IPS-18a (cell line): ENCODE measurements around the gene SPINT3.

Source experiments
- H3K27ac ChIP-seq: one replicate; pipeline ENCODE4 v1.5.1; 2013; ENCODE audit warnings: low read length
- H3K27me3 ChIP-seq: one replicate; pipeline ENCODE4 v1.6.1; 2013; ENCODE audit warnings: mild to moderate bottlenecking, low read length; ENCODE audit not compliant: control insufficient read depth, insufficient read depth
- H3K36me3 ChIP-seq: one replicate; pipeline ENCODE4 v1.6.1; 2013; ENCODE audit warnings: low read depth, low read length; ENCODE audit not compliant: control insufficient read depth
- H3K4me1 ChIP-seq: one replicate; pipeline ENCODE4 v1.6.1; 2013; ENCODE audit warnings: low read depth, low read length; ENCODE audit not compliant: control insufficient read depth
- H3K4me3 ChIP-seq: one replicate; pipeline ENCODE4 v1.5.1; 2013; ENCODE audit warnings: low read length
- H3K9ac ChIP-seq: one replicate; pipeline ENCODE4 v1.6.1; 2013; ENCODE audit warnings: mild to moderate bottlenecking, low read length, moderate library complexity
- H3K9me3 ChIP-seq: one replicate; pipeline ENCODE4 v1.6.1; 2013; ENCODE audit warnings: low read depth, low read length; ENCODE audit not compliant: control insufficient read depth

The SPINT3 gene, protein sequence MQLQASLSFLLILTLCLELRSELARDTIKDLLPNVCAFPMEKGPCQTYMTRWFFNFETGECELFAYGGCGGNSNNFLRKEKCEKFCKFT

DNA sequence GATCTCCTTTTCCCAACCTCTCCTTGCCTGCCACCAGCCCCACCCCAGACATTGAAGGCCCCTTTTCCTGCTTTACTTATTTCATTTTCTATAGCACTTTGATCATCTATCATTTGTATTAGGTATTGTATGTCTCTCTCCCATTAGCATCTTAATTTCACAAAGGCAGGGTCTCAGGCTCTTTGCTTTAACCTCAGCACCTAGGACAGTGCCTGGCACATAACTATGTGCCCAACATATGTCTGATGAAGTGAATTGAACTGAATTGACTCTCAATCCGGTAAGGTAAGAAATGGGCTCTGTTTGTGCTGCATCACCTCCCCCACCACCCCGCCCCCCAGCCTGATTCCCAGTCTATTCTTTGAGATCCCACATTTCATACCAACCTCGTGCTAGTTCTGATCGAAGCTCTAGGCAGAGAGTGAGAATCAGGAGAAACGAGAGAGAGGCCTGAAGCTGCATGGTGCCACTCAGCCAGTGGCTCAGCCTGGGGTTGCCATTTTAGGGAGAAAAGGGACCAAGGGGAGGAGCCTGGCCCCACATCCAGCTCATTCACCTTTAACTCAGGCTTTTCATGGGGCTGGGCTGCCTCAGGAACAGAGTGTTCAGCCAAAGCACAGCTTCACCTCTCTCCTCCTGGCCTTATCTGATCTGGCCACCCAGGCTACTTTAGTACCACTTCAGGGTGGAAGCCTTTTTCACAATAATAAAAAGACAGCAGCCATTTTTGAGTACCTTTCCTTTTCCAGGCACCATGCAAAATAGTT, at the start of gene SPINT3:
Gene SPINT3 (minus strand): TSS at position 476 of the 767 bp plus-strand sequence. CDS start 14 bp downstream, at position 462.
- Histone ChIP-seq H3K27me3 (no peaks in the 10 kb centered on the region), H3K27ac (no peak within 1 kb of the TSS)

DNA sequence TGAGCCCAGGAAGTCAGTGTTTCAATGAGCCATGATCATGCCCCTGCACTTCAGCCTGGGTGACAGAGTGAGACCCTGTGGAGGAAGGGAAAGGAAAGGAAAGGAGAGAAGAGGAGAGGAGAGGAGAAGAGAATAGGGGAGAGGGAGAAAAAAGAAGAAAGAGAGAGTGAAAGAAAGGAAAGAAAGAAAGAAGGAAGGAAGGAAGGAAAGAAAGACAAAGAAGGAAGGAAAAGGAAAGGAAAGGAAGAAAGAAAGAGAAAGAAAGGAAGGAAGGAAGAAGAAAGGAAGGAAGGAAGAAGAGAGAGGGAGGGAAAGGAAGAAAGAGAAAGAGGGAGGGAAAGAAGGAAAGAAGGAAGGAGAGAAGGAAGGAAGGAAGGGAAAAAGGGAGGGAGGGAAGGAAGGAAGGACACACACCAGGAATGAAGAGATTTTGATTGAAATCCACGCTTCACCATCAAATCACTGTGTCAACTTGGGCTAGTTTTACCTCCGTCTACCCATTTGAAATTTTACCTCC, 49.4 kb upstream of the SPINT3 start:
- H3K36me3 ChIP-seq: no peaks in the 10 kb centered on the region
- no peaks in the 10 kb centered on the region for H3K4me1 ChIP-seq
- no peaks in the 10 kb centered on the region for H3K9me3 ChIP-seq
- no peak overlapping the region for H3K4me3 ChIP-seq
- no peak overlapping the region for H3K9ac ChIP-seq
- no peak overlapping the region for H3K27ac ChIP-seq
- H3K27me3 ChIP-seq: no peaks in the 10 kb centered on the region

More for the DNA sequence above, at the start of gene SPINT3:
- Histone ChIP-seq H3K9me3 (no peaks in the 10 kb centered on the region), H3K4me3 (no peak within 1 kb of the TSS), H3K4me1 (peaks cover 2% of the 10 kb centered on the region), H3K9ac (no peak within 1 kb of the TSS), H3K36me3 (no peaks in the 10 kb centered on the region)

DNA sequence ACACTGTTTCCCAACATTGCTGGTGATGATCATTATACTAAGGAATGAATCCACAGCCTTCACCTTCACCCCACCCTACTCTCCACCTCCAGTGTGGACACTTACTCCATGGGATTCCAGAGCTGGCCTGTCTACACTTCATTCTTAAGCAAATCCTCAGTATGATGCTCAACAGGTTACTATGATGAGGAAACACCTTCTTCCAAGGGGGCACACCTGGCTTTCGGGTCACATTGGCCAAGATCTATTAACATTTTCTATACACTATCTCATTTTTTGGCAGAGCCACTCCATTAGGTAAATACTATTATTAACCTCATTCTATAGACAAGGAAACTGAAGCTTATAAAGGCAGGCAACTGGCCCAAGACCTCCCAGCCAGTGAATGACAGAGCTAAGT, 39.8 kb upstream of the SPINT3 start:
- no peaks in the 10 kb centered on the region for H3K36me3 ChIP-seq
- H3K27me3 ChIP-seq: no peaks in the 10 kb centered on the region

DNA sequence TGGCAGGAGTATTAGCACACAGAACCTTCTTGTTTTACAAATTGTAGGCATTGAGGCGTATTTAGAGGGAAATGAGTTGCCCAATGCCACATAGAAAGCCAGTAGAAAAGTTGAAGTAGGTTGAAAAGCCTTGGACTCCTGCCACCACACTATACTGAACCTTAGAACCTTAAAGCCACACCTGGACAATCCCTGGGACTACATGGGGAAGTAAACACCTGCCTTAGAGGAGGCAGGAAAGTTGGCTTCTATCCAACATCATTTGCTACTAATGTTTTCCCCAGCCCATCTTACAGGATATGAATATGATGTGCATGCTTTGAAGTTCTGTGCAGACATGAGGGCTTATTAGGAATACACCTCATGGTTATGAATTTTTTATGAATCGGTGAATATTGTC, 37.0 kb upstream of the SPINT3 start:
- Histone ChIP-seq H3K9ac (no peak overlapping the region), H3K9me3 (no peaks in the 10 kb centered on the region), H3K27ac (no peak overlapping the region), H3K27me3 (no peaks in the 10 kb centered on the region), H3K36me3 (no peaks in the 10 kb centered on the region), H3K4me1 (no peaks in the 10 kb centered on the region), H3K4me3 (no peak overlapping the region)

More for the DNA sequence above, 39.8 kb upstream of the SPINT3 start:
- Histone ChIP-seq H3K9me3 (no peaks in the 10 kb centered on the region), H3K4me3 (no peak overlapping the region), H3K9ac (no peak overlapping the region), H3K4me1 (no peaks in the 10 kb centered on the region), H3K27ac (no peak overlapping the region)

DNA sequence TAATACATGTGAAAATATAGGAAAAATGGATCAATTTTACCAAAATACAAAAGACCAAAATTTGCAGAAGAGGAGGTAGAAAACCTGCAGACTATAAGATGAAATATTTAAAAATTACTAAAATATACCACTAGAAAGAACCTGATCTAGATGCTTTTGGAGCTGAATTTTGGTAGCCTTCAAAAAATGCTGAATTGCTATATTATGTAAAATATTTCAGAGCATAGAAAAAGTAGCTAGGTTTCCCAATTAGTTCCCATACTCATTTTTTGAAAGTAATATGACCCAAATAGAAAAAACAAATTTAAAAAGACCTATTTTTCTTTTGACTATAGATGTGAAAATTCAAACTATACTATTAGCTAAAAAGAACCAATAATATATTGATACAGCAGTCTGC, 35.3 kb upstream of the SPINT3 start:
- H3K36me3 ChIP-seq: no peaks in the 10 kb centered on the region
- H3K4me1 ChIP-seq: no peaks in the 10 kb centered on the region
- no peak overlapping the region for H3K9ac ChIP-seq
- no peaks in the 10 kb centered on the region for H3K9me3 ChIP-seq
- no peak overlapping the region for H3K27ac ChIP-seq
- no peaks in the 10 kb centered on the region for H3K27me3 ChIP-seq
- no peak overlapping the region for H3K4me3 ChIP-seq

DNA sequence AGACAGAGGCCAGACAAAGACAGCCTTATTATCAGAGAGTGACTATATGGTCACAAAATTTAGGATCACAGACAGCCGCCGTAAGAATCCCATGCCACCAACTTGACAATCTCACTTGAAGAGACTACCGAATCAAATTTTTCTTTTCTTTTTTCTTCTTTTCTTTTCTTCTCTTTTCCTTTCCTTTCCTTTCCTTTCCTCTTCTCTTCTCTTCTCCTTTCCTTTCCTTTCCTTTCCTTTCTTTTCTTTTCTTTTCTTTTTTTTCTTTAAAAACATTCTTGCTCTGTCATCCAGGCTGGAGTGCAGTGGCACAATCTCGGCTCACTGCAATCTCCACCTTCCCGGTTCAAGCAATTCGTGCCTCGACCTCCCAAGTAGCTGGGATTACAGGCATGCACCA, 33.0 kb upstream of the SPINT3 start:
- Histone ChIP-seq H3K9me3 (no peaks in the 10 kb centered on the region), H3K27ac (no peak overlapping the region), H3K36me3 (no peaks in the 10 kb centered on the region), H3K4me3 (no peak overlapping the region), H3K9ac (no peak overlapping the region), H3K4me1 (no peaks in the 10 kb centered on the region), H3K27me3 (no peaks in the 10 kb centered on the region)

DNA sequence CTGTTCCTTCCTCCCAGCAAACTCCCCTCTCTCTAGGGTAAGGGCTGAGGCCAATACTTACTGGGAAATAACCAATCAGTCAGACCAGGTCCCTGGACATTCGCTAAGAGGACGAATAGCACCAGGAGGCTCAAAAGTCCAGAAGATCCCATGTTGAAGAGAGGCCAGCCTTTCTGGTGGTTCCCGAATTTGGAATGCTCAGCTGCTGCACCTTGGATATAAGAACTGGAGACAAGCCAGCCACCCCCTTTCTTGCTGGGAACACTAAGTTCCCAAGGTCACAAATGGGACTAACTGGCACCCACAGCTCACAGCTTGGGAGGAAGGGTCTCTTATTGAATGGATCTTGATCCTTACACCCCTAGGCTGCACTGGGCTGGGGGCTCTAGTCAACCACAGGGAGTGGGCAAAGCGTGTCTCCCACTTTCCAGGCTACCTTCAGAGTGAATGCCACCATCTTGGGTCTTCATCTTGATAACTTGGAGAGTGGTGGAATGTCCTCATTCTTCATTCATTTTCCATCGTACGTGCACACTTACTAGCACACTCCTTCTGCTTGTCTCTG, 31.9 kb upstream of the SPINT3 start, which contains the start of gene EPPIN:
Gene EPPIN (minus strand): TSS at position 196 of the 565 bp plus-strand sequence. CDS start 44 bp downstream, at position 152.
- Histone ChIP-seq H3K9ac (no peak within 1 kb of the TSS), H3K36me3 (no peaks in the 10 kb centered on the region), H3K4me3 (no peak within 1 kb of the TSS), H3K27ac (no peak within 1 kb of the TSS), H3K9me3 (no peaks in the 10 kb centered on the region), H3K4me1 (no peaks in the 10 kb centered on the region), H3K27me3 (no peaks in the 10 kb centered on the region)

DNA sequence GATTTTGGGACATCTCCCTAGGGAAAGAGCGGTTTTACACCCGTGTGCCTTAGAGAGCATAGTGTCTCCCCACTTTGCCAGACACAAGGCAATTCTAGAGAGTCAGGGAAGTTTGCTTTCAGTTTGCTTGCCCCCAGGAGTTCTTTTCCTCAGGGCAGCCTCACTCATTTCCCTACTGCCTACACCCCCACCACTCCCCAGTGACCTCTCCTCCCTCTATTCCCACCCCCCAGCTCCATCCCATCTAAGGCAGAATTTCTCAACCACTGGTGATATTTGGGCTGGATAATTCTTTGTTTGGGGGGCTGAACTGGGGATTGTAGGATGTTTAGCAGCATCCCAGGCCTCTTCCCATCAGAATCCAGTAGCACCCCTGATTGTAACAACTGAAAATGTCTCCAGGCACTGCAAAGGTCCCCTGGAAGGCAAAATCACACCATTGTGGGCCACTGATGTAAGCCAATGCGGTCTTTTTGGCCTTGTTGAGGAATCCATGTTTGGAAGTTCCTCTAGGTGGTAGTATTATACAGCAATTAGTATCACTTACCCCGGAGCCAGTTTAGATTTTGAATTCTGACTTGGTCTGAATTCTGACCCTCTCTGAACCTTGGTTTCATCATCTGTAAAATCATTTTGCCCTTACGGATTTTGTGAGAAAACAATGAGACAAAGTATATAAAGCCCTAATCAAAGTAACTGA, 30.5 kb upstream of the SPINT3 start:
- Histone ChIP-seq H3K9ac (no peak overlapping the region), H3K27ac (no peak overlapping the region), H3K4me3 (no peak overlapping the region), H3K36me3 (no peaks in the 10 kb centered on the region), H3K4me1 (no peaks in the 10 kb centered on the region), H3K27me3 (no peaks in the 10 kb centered on the region), H3K9me3 (no peaks in the 10 kb centered on the region)

DNA sequence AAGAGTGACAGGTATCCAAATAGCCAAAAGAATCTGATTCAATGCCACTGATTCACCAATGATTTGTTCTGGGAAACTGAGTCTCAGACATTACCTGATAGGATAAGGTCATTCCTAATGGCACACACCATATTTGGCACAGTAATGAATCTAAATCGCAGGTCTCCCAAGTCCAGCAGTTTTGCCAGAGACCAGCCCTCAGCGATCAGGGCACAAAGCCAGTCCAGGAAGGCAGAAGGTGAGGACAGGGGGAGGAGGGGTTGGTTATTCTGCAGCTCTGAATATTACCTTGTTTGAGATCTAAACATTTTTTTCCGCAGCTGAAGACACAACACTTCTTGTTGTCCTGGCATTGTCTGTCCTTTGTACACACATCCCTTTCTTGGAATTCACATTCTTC, 29.9 kb upstream of the SPINT3 start:
- H3K4me1 ChIP-seq: no peaks in the 10 kb centered on the region
- no peak overlapping the region for H3K9ac ChIP-seq

DNA sequence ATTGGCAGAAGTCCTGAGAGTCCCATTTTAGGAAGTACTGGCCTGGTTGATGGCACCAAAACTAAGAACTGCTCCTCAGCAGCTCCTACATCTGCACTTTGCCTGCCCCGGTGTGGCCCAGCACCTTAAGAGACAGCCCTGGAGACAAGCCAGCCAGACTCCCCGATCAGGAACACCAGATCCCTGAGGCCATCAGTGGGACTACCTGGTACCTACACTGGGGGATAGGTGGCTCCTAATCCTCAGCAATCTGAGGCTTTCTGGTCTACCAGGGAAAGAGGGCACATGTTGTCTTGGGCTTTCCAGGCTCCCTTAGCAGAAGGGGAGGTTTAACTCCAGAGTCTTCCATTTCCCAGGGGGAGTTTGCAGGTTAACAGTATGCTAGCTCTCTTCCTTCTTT, 24.0 kb upstream of the SPINT3 start, which contains the start of gene WFDC6:
Gene WFDC6 (minus strand): TSS at position 101 of the 400 bp plus-strand sequence. CDS start 75 bp downstream, at position 26.
- no peaks in the 10 kb centered on the region for H3K36me3 ChIP-seq
- H3K27me3 ChIP-seq: no peaks in the 10 kb centered on the region
- H3K9ac ChIP-seq: no peak within 1 kb of the TSS
- H3K27ac ChIP-seq: no peak within 1 kb of the TSS
- no peaks in the 10 kb centered on the region for H3K9me3 ChIP-seq
- H3K4me1 ChIP-seq: no peaks in the 10 kb centered on the region
- H3K4me3 ChIP-seq: no peak within 1 kb of the TSS

More for the DNA sequence above, 29.9 kb upstream of the SPINT3 start:
- Histone ChIP-seq H3K4me3 (no peak overlapping the region), H3K27ac (no peak overlapping the region), H3K9me3 (no peaks in the 10 kb centered on the region), H3K36me3 (no peaks in the 10 kb centered on the region), H3K27me3 (no peaks in the 10 kb centered on the region)

DNA sequence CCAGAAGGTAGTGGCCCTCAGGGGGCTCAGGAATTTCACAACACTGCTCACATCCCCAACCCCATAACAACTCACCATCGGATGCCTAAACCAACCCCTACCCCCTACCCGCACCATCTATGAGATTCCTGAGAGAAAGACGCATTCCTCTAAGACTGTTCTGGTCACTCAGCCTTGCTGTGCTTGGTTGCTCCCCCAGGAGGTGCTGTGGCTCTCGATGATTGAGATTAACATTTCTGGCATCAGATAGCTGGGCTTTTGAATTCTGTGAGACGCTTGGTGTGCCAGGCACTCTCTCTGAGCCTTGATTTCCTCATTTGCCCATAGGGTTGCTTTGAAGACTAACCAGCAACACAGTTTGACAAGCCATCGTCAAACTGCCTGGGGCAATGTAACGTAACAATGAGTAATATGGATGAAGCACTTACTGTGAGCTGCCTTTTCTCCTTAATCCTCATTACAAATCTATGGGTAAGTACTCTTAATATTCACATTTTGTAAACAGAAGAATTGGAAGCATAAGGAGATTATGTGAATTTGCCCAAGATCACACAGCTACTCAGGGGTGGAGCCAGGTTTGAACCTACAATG, 22.9 kb upstream of the SPINT3 start:
- H3K27me3 ChIP-seq: no peaks in the 10 kb centered on the region
- H3K9ac ChIP-seq: no peak overlapping the region
- H3K9me3 ChIP-seq: no peaks in the 10 kb centered on the region
- no peaks in the 10 kb centered on the region for H3K36me3 ChIP-seq
- H3K4me1 ChIP-seq: no peaks in the 10 kb centered on the region
- no peak overlapping the region for H3K27ac ChIP-seq
- H3K4me3 ChIP-seq: no peak overlapping the region
